CD4-positive, alpha-beta memory T cell (primary cell): ENCODE results near the gene C10orf90. TPM values are rescaled to one million over a fixed set of nuclear protein-coding genes. Genes with fewer than 3 reads are reported as not detected.
A peak's percentile ranks its signal among the peaks of the same experiment; 100 is the strongest.

Experiments
- CTCF ChIA-PET: fragments of 350-600 bp; sonication (Branson Sonifier 250); formaldehyde crosslinking; loops from one replicate; lab custom pipeline; 2021; ENCODE audit warnings: inconsistent platforms; ENCODE audit not compliant: partially characterized antibody; lab: Charles Lee
- POLR2A ChIA-PET: fragments of 350-600 bp; sonication (Branson Sonifier 250); formaldehyde crosslinking; loops from one replicate; lab custom pipeline; 2021; ENCODE audit not compliant: partially characterized antibody; lab: Charles Lee
- DNase-seq, 5 donors: peaks; one replicate each; pipeline versions ENCODE4 v3.0.0 to v3.0.0-alpha.2; 2020 to 2022; ENCODE audit warnings: mixed read lengths in 1 of 5
- H3K27ac ChIP-seq: one replicate; pipeline ENCODE4 v1.7.0; 2013; ENCODE audit warnings: low read depth, low read length
- H3K27me3 ChIP-seq: 2 replicates; pipeline ENCODE4 v1.7.0; 2013; ENCODE audit warnings: mild to moderate bottlenecking, low read length, moderate library complexity; ENCODE audit not compliant: insufficient read depth
- H3K36me3 ChIP-seq: 2 replicates; pipeline ENCODE4 v1.7.0; 2013; ENCODE audit warnings: mild to moderate bottlenecking, low read length, moderate library complexity; ENCODE audit not compliant: insufficient read depth
- H3K4me1 ChIP-seq: 2 replicates; pipeline ENCODE4 v1.7.0; 2013; ENCODE audit warnings: mild to moderate bottlenecking, low read length, moderate library complexity; ENCODE audit not compliant: insufficient read depth
- H3K4me3 ChIP-seq, 2 donors: one replicate each; pipeline ENCODE4 v1.7.0; 2013; ENCODE audit warnings: low read length in 2 of 2, mild to moderate bottlenecking in 1 of 2
- H3K9me3 ChIP-seq, 2 donors: one replicate each; pipeline ENCODE4 v1.7.0; 2013; ENCODE audit warnings: low read length in 2 of 2, control low read depth in 1 of 2; ENCODE audit not compliant: control insufficient read depth in 1 of 2
- H3K27ac Mint-ChIP-seq, 7 donors: one replicate each; pipeline ENCODE4 v1.8.0; 2020 to 2021; ENCODE audit warnings: mixed read lengths in 7 of 7, mild to moderate bottlenecking in 6 of 7, inconsistent platforms in 3 of 7, moderate library complexity in 3 of 7
- H3K27me3 Mint-ChIP-seq, 2 donors: one replicate each; pipeline ENCODE4 v1.8.0; 2020 to 2021; ENCODE audit warnings: mixed read lengths in 2 of 2
- H3K36me3 Mint-ChIP-seq, 2 donors: one replicate each; pipeline ENCODE4 v1.8.0; 2020 to 2021; ENCODE audit warnings: mixed read lengths in 2 of 2, inconsistent platforms in 1 of 2, mild to moderate bottlenecking in 1 of 2
- H3K4me1 Mint-ChIP-seq, 4 donors: one replicate each; pipeline ENCODE4 v1.8.0; 2020 to 2021; ENCODE audit warnings: mixed read lengths in 4 of 4, mild to moderate bottlenecking in 1 of 4
- H3K4me3 Mint-ChIP-seq, 8 donors: one replicate each; pipeline ENCODE4 v1.8.0; 2020 to 2021; ENCODE audit warnings: mixed read lengths in 8 of 8, mild to moderate bottlenecking in 7 of 8, moderate library complexity in 6 of 8, inconsistent platforms in 3 of 8
- H3K9me3 Mint-ChIP-seq, 8 donors: one replicate each; pipeline ENCODE4 v1.8.0; 2020 to 2021; ENCODE audit warnings: mixed read lengths in 8 of 8, mild to moderate bottlenecking in 5 of 8, inconsistent platforms in 3 of 8, moderate library complexity in 1 of 8
- intact Hi-C: fragments of 100-400 bp; cut with micrococcal nuclease; formaldehyde crosslinking; loops from one replicate; pipeline ENCODE4 v1.15.1; 2023
- polyA plus RNA-seq, 2 donors: library from polyadenylated mRNA; unstranded; fragments of 300-500 nt; fragmentation: Illumina TruSeq; gene quantifications; one replicate each; pipeline ENCODE4 v1.2.3, GENCODE V29; 2021
- total RNA-seq, 2 experiments: library from RNA; stranded (reverse); gene quantifications; one replicate each; pipeline ENCODE4 v1.2.3, GENCODE V29; 2021

Gene C10orf90
- total and polyA plus RNA-seq, 4 experiments from 2014 or later = not detected

- intact Hi-C loops = no loop called here
- no peaks in the 10 kb centered on the region for H3K36me3 Mint-ChIP-seq
- peaks cover 0 to 12% (median 2%) of the 10 kb centered on the region in 8 donors for H3K9me3 Mint-ChIP-seq
- no peak overlapping the region for H3K27ac ChIP-seq
- H3K27me3 Mint-ChIP-seq = no peaks in the 10 kb centered on the region
- POLR2A ChIA-PET = interaction anchor here (0.7 kb wide), 1 partner anchor 56 kb away, joined by 3 read pairs; no protein-coding TSS in a partner anchor
- no peaks in the 10 kb centered on the region for H3K27me3 ChIP-seq
- no peak overlapping the region for H3K27ac Mint-ChIP-seq
- H3K4me3 ChIP-seq = no peak overlapping the region
- no peaks in the 10 kb centered on the region for H3K4me1 ChIP-seq
- no peaks in the 10 kb centered on the region for H3K36me3 ChIP-seq
- DNase-seq = no peak
- H3K4me3 Mint-ChIP-seq = no peak overlapping the region
- peaks cover 0 to 8% (median under 1%) of the 10 kb centered on the region in 4 donors for H3K4me1 Mint-ChIP-seq
- CTCF ChIA-PET = no interaction called here
- no peaks in the 10 kb centered on the region for H3K9me3 ChIP-seq
Observed at GRCh38 chr10:126398924-126399323, 271.6 kb downstream of the C10orf90 start.

- no peaks in the 10 kb centered on the region for H3K9me3 ChIP-seq
- H3K36me3 ChIP-seq = no peaks in the 10 kb centered on the region
- H3K4me1 ChIP-seq = no peaks in the 10 kb centered on the region
- intact Hi-C loops = no loop called here
- Mint-ChIP-seq H3K4me1 (peaks cover 0 to 8% (median under 1%) of the 10 kb centered on the region in 4 donors), H3K27me3 (no peaks in the 10 kb centered on the region), H3K9me3 (peaks cover 0 to 12% (median 2%) of the 10 kb centered on the region in 8 donors), H3K36me3 (no peaks in the 10 kb centered on the region), H3K4me3 (peak overlapping the region in 3 of 8 donors; percentile 25 to 76 (median 43)), H3K27ac (peak overlapping the region in 2 of 7 donors; percentile 54 to 57)
- no peak overlapping the region for H3K4me3 ChIP-seq
- H3K27me3 ChIP-seq = no peaks in the 10 kb centered on the region
- ChIA-PET POLR2A (interaction anchor here (0.7 kb wide), 1 partner anchor 56 kb away, joined by 3 read pairs; no protein-coding TSS in a partner anchor), CTCF (no interaction called here)
- DNase-seq = no peak
- H3K27ac ChIP-seq = no peak overlapping the region
Observed at GRCh38 chr10:126398383-126398743, 272.1 kb downstream of the C10orf90 start.

- Histone ChIP-seq H3K36me3 (no peaks in the 10 kb centered on the region), H3K4me1 (no peaks in the 10 kb centered on the region), H3K9me3 (no peaks in the 10 kb centered on the region), H3K27me3 (no peaks in the 10 kb centered on the region), H3K27ac (no peak overlapping the region), H3K4me3 (no peak overlapping the region)
- H3K9me3 Mint-ChIP-seq = peaks cover 0 to 12% (median 2%) of the 10 kb centered on the region in 8 donors
- ChIA-PET POLR2A (no interaction called here), CTCF (no interaction called here)
- H3K36me3 Mint-ChIP-seq = no peaks in the 10 kb centered on the region
- peak overlapping the region in 1 of 8 donors; percentile 76 for H3K4me3 Mint-ChIP-seq
- H3K27me3 Mint-ChIP-seq = no peaks in the 10 kb centered on the region
- DNase-seq = no peak
- intact Hi-C loops = no loop called here
- peak overlapping the region in 2 of 7 donors; percentile 54 to 57 for H3K27ac Mint-ChIP-seq
- peaks cover 0 to 8% (median under 1%) of the 10 kb centered on the region in 4 donors for H3K4me1 Mint-ChIP-seq
Observed at GRCh38 chr10:126397640-126398382, 272.7 kb downstream of the C10orf90 start.

GRCh38 chr10:126397156-126397555, 273.3 kb downstream of the C10orf90 start:
- H3K4me3 ChIP-seq = no peak overlapping the region

GRCh38 chr10:126394948-126395347, 275.5 kb downstream of the C10orf90 start:
- H3K27ac Mint-ChIP-seq = no peak overlapping the region
- no peak overlapping the region for H3K4me3 Mint-ChIP-seq
- peaks cover 2 to 28% (median 4%) of the 10 kb centered on the region in 4 donors for H3K4me1 Mint-ChIP-seq
- H3K27me3 ChIP-seq = no peaks in the 10 kb centered on the region
- H3K36me3 ChIP-seq = no peaks in the 10 kb centered on the region
- ChIA-PET POLR2A (no interaction called here), CTCF (no interaction called here)
- H3K4me1 ChIP-seq = no peaks in the 10 kb centered on the region
- intact Hi-C loops = no loop called here
- H3K27ac ChIP-seq = no peak overlapping the region
- H3K9me3 Mint-ChIP-seq = peaks cover 0 to 14% (median 2%) of the 10 kb centered on the region in 8 donors
- H3K27me3 Mint-ChIP-seq = peaks cover 0 to 3% of the 10 kb centered on the region in 2 donors
- no peaks in the 10 kb centered on the region for H3K9me3 ChIP-seq
- no peak overlapping the region for H3K4me3 ChIP-seq
- no peaks in the 10 kb centered on the region for H3K36me3 Mint-ChIP-seq
- no peak for DNase-seq

More at GRCh38 chr10:126397156-126397555, 273.3 kb downstream of the C10orf90 start:
- no peaks in the 10 kb centered on the region for H3K36me3 ChIP-seq
- H3K27ac ChIP-seq = no peak overlapping the region
- POLR2A ChIA-PET = no interaction called here
- CTCF ChIA-PET = no interaction called here
- no peaks in the 10 kb centered on the region for H3K27me3 ChIP-seq
- Mint-ChIP-seq H3K4me1 (peaks cover 0 to 8% (median under 1%) of the 10 kb centered on the region in 4 donors), H3K9me3 (peaks cover 0 to 12% (median 2%) of the 10 kb centered on the region in 8 donors), H3K27me3 (no peaks in the 10 kb centered on the region), H3K4me3 (no peak overlapping the region), H3K36me3 (no peaks in the 10 kb centered on the region), H3K27ac (peak overlapping the region in 1 of 7 donors; percentile 29)
- DNase-seq = no peak
- no peaks in the 10 kb centered on the region for H3K9me3 ChIP-seq
- no peaks in the 10 kb centered on the region for H3K4me1 ChIP-seq
- intact Hi-C loops = no loop called here

GRCh38 chr10:126393076-126393475, 277.4 kb downstream of the C10orf90 start:
- Histone ChIP-seq H3K27ac (no peak overlapping the region), H3K27me3 (no peaks in the 10 kb centered on the region), H3K9me3 (no peaks in the 10 kb centered on the region), H3K4me3 (no peak overlapping the region), H3K4me1 (peaks cover 8% of the 10 kb centered on the region), H3K36me3 (no peaks in the 10 kb centered on the region)
- ChIA-PET POLR2A (no interaction called here), CTCF (no interaction called here)
- intact Hi-C loops = no loop called here
- Mint-ChIP-seq H3K27me3 (peaks cover 6 to 8% of the 10 kb centered on the region in 2 donors), H3K9me3 (peaks cover 0 to 14% (median 3%) of the 10 kb centered on the region in 8 donors), H3K27ac (no peak overlapping the region), H3K4me3 (no peak overlapping the region), H3K36me3 (no peaks in the 10 kb centered on the region), H3K4me1 (peaks cover 4 to 31% (median 6%) of the 10 kb centered on the region in 4 donors)
- no peak for DNase-seq

- DNase-seq = no peak
- intact Hi-C loops = no loop called here
- no peaks in the 10 kb centered on the region for H3K9me3 ChIP-seq
- Mint-ChIP-seq H3K4me1 (peaks cover 4 to 31% (median 6%) of the 10 kb centered on the region in 4 donors), H3K9me3 (peaks cover 0 to 14% (median 3%) of the 10 kb centered on the region in 8 donors), H3K4me3 (peak overlapping the region in 4 of 8 donors; percentile 13 to 29 (median 17)), H3K27ac (peak overlapping the region in 2 of 7 donors; percentile 17 to 18), H3K36me3 (no peaks in the 10 kb centered on the region), H3K27me3 (peaks cover 7 to 10% of the 10 kb centered on the region in 2 donors)
- H3K27ac ChIP-seq = no peak overlapping the region
- H3K4me1 ChIP-seq = peaks cover 8% of the 10 kb centered on the region
- ChIA-PET CTCF (no interaction called here), POLR2A (interaction anchor here (1.1 kb wide), 1 partner anchor 40 kb away, joined by 3 read pairs; no protein-coding TSS in a partner anchor)
- no peak overlapping the region for H3K4me3 ChIP-seq
- no peaks in the 10 kb centered on the region for H3K27me3 ChIP-seq
- no peaks in the 10 kb centered on the region for H3K36me3 ChIP-seq
Observed at GRCh38 chr10:126392469-126392868, 278.0 kb downstream of the C10orf90 start.
